Common myeloid progenitor, CD34-positive (primary cell): ENCODE results near the gene ATIC.
"Not testable (repeated sequence)": the region's sequence is repeated elsewhere in the genome, so short reads cannot be mapped to it uniquely, and the experiment has no call there.

Source experiments
- CTCF ChIA-PET: fragments of 350-600 bp; sonication (Branson Sonifier 250); formaldehyde crosslinking; loops from one replicate; lab custom pipeline; 2021; ENCODE audit warnings: antibody characterized with exemption; lab: Charles Lee
- POLR2A ChIA-PET: fragments of 350-600 bp; sonication (Branson Sonifier 250); formaldehyde crosslinking; loops from one replicate; lab custom pipeline; 2021; ENCODE audit warnings: antibody characterized with exemption; lab: Charles Lee
- DNase-seq, 3 donors: peaks; one replicate each; pipeline versions ENCODE4 v3.0.0 to v3.0.0-alpha.2; 2013
- H3K27ac ChIP-seq, 2 experiments: 1 replicate in 1 of 2; 2 replicates in 1 of 2; pipeline ENCODE4 v1.7.0; 2013; ENCODE audit warnings: inconsistent platforms in 2 of 2, low read length in 2 of 2, mild to moderate bottlenecking in 2 of 2, low read depth in 1 of 2, moderate library complexity in 1 of 2; ENCODE audit not compliant: severe bottlenecking in 2 of 2, insufficient read depth in 1 of 2, poor library complexity in 1 of 2
- H3K27me3 ChIP-seq, 5 experiments: replicated peaks in 2 of 5; 1 replicate in 3 of 5; 2 replicates in 2 of 5; pipeline versions ENCODE4 v1.6.1 to v1.7.0; 2013; ENCODE audit warnings: low read length in 4 of 5, mild to moderate bottlenecking in 2 of 5, moderate library complexity in 2 of 5, inconsistent platforms in 1 of 5; ENCODE audit not compliant: insufficient read depth in 5 of 5, control insufficient read depth in 4 of 5
- H3K36me3 ChIP-seq, 4 experiments: 1 replicate in 2 of 4; 2 replicates in 2 of 4; pipeline versions ENCODE4 v1.6.1 to v1.7.0; 2013; ENCODE audit warnings: low read length in 3 of 4, control low read depth in 1 of 4, mild to moderate bottlenecking in 1 of 4; ENCODE audit not compliant: control insufficient read depth in 4 of 4, insufficient read depth in 4 of 4
- H3K4me1 ChIP-seq, 4 experiments: 1 replicate in 3 of 4; 2 replicates in 1 of 4; pipeline versions ENCODE4 v1.6.1 to v1.7.1; 2013; ENCODE audit warnings: low read length in 3 of 4, mild to moderate bottlenecking in 3 of 4, control low read depth in 1 of 4, inconsistent platforms in 1 of 4, moderate library complexity in 1 of 4; ENCODE audit not compliant: control insufficient read depth in 4 of 4, insufficient read depth in 4 of 4; ENCODE audit errors: control extremely low read depth in 1 of 4
- H3K4me3 ChIP-seq, 7 experiments: 1 replicate in 4 of 7; 2 replicates in 3 of 7; pipeline versions ENCODE4 v1.5.1 to v1.7.0; 2013; ENCODE audit warnings: mild to moderate bottlenecking in 7 of 7, low read length in 6 of 7, moderate library complexity in 6 of 7, inconsistent platforms in 2 of 7, low read depth in 2 of 7, control low read depth in 1 of 7; ENCODE audit not compliant: insufficient read depth in 4 of 7, control insufficient read depth in 1 of 7; ENCODE audit errors: extremely low read depth in 1 of 7
- H3K9me3 ChIP-seq, 5 experiments: 1 replicate in 4 of 5; 2 replicates in 1 of 5; pipeline versions ENCODE4 v1.6.1 to v1.7.1; 2013; ENCODE audit warnings: low read length in 4 of 5, mild to moderate bottlenecking in 2 of 5, inconsistent platforms in 1 of 5, low read depth in 1 of 5, moderate library complexity in 1 of 5; ENCODE audit not compliant: control insufficient read depth in 4 of 5, insufficient read depth in 2 of 5; ENCODE audit errors: control extremely low read depth in 1 of 5
- WGBS: methylation state at CpG from one replicate; pipeline ENCODE4 v1.1.5; 2013; ENCODE audit not compliant: insufficient coverage; 5-methylcytosine and 5-hydroxymethylcytosine counted together

ATIC gene

DNA sequence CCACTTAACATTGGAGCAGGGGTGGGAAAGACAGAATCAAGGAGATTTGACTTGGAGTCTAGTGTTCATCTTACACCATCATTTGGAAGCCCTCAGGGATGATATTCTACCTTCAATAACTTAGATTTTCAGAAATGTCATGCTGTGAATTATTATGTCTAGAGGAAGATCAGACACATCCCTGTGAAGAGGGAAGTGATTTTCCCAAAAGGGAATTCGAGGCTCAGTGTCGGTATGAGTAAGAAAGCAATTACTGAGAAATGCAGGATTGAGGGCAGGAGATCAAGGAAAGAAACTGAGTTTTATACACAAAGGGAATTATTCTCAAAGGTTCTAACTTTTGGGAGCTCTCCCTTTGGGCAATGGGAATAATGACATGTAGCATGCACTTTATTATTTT lies 25.6 kb upstream of the ATIC start:
- Histone ChIP-seq H3K27ac (no peak overlapping the region), H3K36me3 (no peaks in the 10 kb centered on the region), H3K4me1 (no peaks in the 10 kb centered on the region), H3K27me3 (no peaks in the 10 kb centered on the region), H3K9me3 (no peaks in the 10 kb centered on the region), H3K4me3 (no peak overlapping the region)
- no peak for DNase-seq
- ChIA-PET CTCF (no interaction called here), POLR2A (no interaction called here)
- WGBS, result 94% methylated on average over 2 of the region's 2 CpGs

DNA sequence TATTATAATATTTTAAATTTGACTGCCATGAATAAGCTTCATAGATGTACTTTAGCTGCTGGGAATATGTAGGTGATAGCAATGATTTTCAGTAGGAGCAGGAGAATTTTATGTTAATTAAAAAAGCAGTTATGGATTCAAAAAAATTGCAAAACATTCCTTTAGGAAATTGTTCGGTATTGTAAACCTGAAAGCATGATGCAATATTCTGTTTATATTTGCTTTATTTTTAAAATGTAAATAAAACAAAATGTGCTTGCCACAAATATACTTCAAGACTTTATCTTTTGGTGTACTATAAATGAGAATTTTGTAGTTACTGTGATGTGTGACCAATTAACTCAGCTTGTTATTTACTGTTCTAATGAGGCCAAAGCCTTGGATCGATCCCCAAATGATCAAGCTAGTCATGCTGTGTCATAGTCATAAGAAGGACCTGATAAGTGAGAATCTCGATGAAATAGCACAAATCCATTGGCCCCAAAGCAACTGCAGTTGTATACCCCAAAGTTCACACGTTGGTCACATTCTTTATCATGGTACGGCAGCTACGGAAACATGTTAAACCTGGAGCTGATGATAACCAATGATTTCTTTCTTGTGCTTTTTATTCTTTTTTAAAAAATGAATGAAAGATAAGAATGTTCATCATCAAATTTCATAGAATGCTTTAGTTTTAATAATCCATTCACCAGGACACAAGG lies 23.6 kb upstream of the ATIC start:
- POLR2A ChIA-PET, result no interaction called here
- no peaks in the 10 kb centered on the region for H3K9me3 ChIP-seq
- whole genome bisulfite sequencing, result 98% methylated on average over 3 of the region's 6 CpGs
- no peaks in the 10 kb centered on the region for H3K4me1 ChIP-seq
- no peaks in the 10 kb centered on the region for H3K36me3 ChIP-seq
- no peak overlapping the region for H3K4me3 ChIP-seq
- no peaks in the 10 kb centered on the region for H3K27me3 ChIP-seq
- CTCF ChIA-PET, result no interaction called here
- H3K27ac ChIP-seq, result no peak overlapping the region
- DNase-seq, result no peak

DNA sequence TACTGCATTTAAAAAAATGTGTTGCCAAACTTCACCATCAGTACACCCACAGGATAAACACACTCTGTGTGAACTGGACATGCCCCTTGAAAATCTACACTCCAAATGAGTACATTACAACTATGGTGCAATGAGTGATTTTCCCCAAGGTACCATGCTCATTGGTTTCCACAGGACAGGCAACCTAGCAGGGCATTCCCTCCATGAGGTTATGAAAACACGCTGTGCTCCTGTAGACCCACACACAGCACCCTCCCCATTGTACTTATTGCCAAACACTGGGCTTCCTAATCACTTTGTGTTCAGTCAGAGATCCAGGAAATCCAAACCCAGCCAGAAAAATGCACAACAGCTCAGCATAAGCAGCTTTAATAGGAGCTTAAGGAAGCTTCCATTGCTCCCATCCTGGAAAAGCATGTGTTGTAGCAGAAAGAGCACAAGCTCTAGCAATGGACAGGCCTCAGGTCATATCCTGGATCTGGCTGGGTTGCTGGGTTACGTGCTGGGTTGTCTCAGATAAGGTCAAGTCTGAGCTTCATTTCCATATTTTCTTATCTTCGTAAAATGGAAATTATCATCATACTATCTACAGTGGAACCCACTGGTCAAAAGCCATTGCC lies 20.8 kb upstream of the ATIC start:
- no peak for DNase-seq
- H3K4me1 ChIP-seq, result no peaks in the 10 kb centered on the region
- WGBS, result 93% methylated on average over 3 of the region's 3 CpGs
- H3K27ac ChIP-seq, result no peak overlapping the region
- POLR2A ChIA-PET, result no interaction called here
- CTCF ChIA-PET, result interaction anchor here (1.1 kb wide), 1 partner anchor 12 kb away, joined by 3 read pairs; no protein-coding TSS in a partner anchor
- H3K9me3 ChIP-seq, result no peaks in the 10 kb centered on the region
- H3K36me3 ChIP-seq, result no peaks in the 10 kb centered on the region
- H3K4me3 ChIP-seq, result no peak overlapping the region
- H3K27me3 ChIP-seq, result no peaks in the 10 kb centered on the region

DNA sequence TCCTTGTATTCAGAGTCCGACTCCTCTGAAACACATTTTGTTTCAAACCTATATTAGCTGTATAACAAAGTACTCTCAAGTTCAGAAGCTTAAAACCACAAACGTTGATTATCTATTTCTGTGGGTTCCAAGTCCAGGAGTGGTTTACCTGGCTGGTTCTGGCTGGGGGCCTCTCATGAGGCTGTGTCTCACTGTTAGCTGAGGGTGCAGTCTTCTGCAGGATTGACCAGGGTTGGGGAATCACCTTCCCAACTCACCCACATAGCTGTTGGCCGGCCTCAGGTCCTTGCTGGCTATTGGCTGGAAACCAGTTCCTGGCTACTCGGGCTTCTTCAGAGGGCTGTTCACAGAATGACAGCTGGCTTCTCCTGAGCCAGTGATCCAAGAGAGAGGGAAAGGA lies 18.0 kb upstream of the ATIC start:
- CTCF ChIA-PET, result interaction anchor here (1.0 kb wide), 1 partner anchor 10 kb away, joined by 3 read pairs; no protein-coding TSS in a partner anchor
- POLR2A ChIA-PET, result no interaction called here

DNA sequence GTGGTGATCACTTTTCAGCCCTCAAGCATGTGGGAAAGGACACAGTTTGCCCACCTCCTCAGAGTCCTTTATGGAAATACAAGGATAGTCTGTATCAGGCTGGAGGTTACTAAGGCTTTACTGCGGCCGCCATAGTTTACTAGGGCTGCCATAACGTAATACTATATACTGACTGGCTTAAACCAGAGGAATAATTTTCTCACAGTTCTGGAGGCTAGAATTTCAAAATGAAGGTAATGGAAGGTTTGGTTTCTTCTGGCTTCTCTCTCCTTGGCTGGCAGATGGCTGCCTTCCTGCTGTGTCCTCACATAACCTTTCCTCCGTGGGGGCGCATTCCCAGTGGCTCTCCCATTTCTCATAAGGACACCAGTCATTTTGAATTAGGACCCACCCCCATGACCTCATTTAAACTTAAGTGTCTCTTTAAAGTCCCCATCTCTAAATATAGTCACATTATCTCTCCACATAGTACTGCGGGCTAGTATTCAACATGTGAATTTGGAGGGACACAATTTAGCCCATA lies 12.5 kb upstream of the ATIC start:
- no peak for DNase-seq
- WGBS, result 100% methylated on average over 4 of the region's 6 CpGs
- ChIA-PET POLR2A (no interaction called here), CTCF (no interaction called here)
- Histone ChIP-seq H3K4me1 (no peaks in the 10 kb centered on the region), H3K36me3 (no peaks in the 10 kb centered on the region), H3K27me3 (no peaks in the 10 kb centered on the region), H3K9me3 (peaks cover 0 to 3% (median 0%) of the 10 kb centered on the region in 5 experiments), H3K4me3 (no peak overlapping the region), H3K27ac (no peak overlapping the region)

More for the DNA sequence above, 18.0 kb upstream of the ATIC start:
- DNase-seq, result no peak
- no peak overlapping the region for H3K27ac ChIP-seq
- H3K4me3 ChIP-seq, result no peak overlapping the region
- no peaks in the 10 kb centered on the region for H3K36me3 ChIP-seq
- H3K27me3 ChIP-seq, result no peaks in the 10 kb centered on the region
- no peaks in the 10 kb centered on the region for H3K9me3 ChIP-seq
- no peaks in the 10 kb centered on the region for H3K4me1 ChIP-seq
- WGBS, result 100% methylated on average over 2 of the region's 4 CpGs

DNA sequence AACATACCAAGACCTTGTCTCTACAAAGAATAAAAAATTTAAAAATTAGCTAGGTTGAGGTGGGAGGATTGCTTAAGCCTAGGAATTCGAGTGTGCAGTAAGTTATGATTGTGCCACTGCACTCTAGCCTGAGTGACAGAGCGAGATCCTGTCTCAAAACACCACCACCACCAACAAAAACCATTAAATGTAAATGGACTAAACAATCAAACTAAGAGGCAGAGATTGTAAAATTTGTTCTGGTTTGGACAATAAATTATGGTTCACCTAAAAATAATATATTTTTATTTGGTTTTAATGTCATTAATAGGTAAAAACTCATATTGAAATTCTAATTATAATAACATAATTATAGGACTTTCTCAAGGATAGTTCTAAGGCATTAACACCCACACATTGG lies 9.9 kb upstream of the ATIC start:
- POLR2A ChIA-PET, result no interaction called here
- WGBS, result no CpG with 5 or more reads among the region's 2 CpGs

DNA sequence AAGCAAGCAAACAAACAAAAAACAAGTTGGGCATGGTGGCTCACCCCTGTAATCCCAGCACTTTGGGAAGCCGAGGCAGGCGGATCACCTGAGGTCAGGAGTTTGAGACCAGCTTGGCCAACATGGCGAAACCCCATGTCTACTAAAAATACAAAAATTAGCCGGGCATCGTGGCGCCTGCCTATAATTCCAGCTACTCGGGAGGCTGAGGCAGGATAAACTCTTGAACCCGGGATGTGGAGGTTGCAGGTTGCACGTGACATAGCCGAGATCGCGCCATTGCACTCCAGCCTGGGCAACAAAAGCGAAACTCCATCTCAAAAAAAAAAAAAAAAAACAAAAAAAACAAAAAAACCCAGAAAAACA lies 617 bp upstream of the ATIC start:
- DNase-seq, H3K27me3 ChIP-seq, POLR2A ChIA-PET, H3K9me3 ChIP-seq: not testable (repeated sequence)
- peaks cover 0 to 25% (median 5%) of the 10 kb centered on the region in 4 experiments for H3K36me3 ChIP-seq
- 65% methylated on average over 8 of the region's 13 CpGs for WGBS
- CTCF ChIA-PET, result interaction anchor here (0.5 kb wide), 1 partner anchor 18 kb away, joined by 3 read pairs; no protein-coding TSS in a partner anchor
- peak overlapping the region; percentile 66 to 81 for H3K27ac ChIP-seq
- peaks cover 7 to 19% (median 15%) of the 10 kb centered on the region in 4 experiments for H3K4me1 ChIP-seq
- H3K4me3 ChIP-seq, result peak overlapping the region; percentile 75 to 100 (median 94)

More for the DNA sequence above, 9.9 kb upstream of the ATIC start:
- DNase-seq, result no peak
- CTCF ChIA-PET, result no interaction called here
- Histone ChIP-seq H3K27me3 (no peaks in the 10 kb centered on the region), H3K27ac (no peak overlapping the region), H3K4me1 (no peaks in the 10 kb centered on the region), H3K9me3 (peaks cover 0 to 3% (median 0%) of the 10 kb centered on the region in 5 experiments), H3K4me3 (no peak overlapping the region), H3K36me3 (no peaks in the 10 kb centered on the region)
